ENCODE results near the gene SYT4.

The SYT4 gene

DNA sequence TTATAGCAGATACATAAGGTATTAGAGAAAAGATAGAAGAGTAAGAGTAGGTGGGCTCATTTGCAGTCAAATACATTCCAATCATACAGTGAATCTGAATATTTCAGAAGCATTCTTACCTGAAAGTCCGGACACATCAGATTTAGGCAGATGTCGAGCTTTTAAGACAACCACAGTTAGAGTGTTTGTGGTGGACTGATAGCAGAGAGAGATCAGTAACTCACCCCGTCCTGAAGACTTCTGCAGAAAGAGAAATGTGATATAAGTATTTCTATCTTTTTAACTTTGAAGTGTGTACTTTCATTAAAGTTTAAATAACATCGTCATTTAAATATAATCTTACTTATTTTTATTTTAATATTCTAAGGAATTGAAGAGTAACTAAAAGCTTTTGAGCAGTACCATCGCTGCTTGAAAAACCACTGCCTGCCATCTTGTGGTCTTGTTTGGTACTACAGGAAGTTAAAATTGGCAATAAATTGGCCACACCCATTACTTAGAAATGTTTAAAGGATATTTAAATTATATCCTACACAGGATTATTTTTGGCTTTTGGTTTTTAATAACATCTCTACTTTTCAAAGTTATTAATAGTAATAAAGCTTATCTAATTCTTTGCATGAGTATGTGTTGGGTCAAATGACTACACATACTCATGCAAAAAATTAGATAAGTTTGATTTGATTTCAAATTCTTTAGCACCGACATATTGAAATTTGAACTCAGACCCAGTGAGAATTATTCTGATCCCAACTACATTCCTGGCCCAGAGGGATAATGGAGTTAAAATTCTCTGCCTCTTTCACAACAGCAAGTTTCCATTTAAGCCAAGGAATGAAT lies 5.5 kb downstream of the SYT4 start:
- TF ChIP-seq, protein P1, sequence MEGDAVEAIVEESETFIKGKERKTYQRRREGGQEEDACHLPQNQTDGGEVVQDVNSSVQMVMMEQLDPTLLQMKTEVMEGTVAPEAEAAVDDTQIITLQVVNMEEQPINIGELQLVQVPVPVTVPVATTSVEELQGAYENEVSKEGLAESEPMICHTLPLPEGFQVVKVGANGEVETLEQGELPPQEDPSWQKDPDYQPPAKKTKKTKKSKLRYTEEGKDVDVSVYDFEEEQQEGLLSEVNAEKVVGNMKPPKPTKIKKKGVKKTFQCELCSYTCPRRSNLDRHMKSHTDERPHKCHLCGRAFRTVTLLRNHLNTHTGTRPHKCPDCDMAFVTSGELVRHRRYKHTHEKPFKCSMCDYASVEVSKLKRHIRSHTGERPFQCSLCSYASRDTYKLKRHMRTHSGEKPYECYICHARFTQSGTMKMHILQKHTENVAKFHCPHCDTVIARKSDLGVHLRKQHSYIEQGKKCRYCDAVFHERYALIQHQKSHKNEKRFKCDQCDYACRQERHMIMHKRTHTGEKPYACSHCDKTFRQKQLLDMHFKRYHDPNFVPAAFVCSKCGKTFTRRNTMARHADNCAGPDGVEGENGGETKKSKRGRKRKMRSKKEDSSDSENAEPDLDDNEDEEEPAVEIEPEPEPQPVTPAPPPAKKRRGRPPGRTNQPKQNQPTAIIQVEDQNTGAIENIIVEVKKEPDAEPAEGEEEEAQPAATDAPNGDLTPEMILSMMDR (IDR thresholded peaks at IDR 0.05; ENCODE audit: low read depth, low read length, missing control alignments), result peak; percentile 74
- no peaks in the 10 kb centered on the region for H3K27me3 ChIP-seq (replicated peaks)
- no peak overlapping the region for H3K27ac ChIP-seq
- peak; percentile 58 for DNase-seq
- no peak overlapping the region for H3K4me3 ChIP-seq (ENCODE audit: low read depth, low read length)
- in situ Hi-C loops (cut with HindIII; ENCODE audit: low pct_ligation_motif_present, low sequenced_read_pairs), result no loop called here
- no peaks in the 10 kb centered on the region for H3K36me3 ChIP-seq (replicated peaks)

GRCh38 chr18:43267818-43268217 lies 9.5 kb downstream of the SYT4 start:
- Histone ChIP-seq H3K27ac (no peak overlapping the region), H3K36me3 (replicated peaks) (no peaks in the 10 kb centered on the region), H3K27me3 (replicated peaks) (no peaks in the 10 kb centered on the region), H3K4me3 (ENCODE audit: low read depth, low read length) (no peak overlapping the region)
- in situ Hi-C loops (cut with HindIII; ENCODE audit: low pct_ligation_motif_present, low sequenced_read_pairs), result no loop called here
- TF ChIP-seq, protein P1 (IDR thresholded peaks at IDR 0.05; ENCODE audit: low read depth, low read length, missing control alignments), result no peak
- DNase-seq, result no peak

- TF ChIP-seq, protein P1 (IDR thresholded peaks at IDR 0.05; ENCODE audit: low read depth, low read length, missing control alignments), result no peak
- in situ Hi-C loops (cut with HindIII; ENCODE audit: low pct_ligation_motif_present, low sequenced_read_pairs), result no loop called here
- Histone ChIP-seq H3K36me3 (replicated peaks) (no peaks in the 10 kb centered on the region), H3K4me3 (ENCODE audit: low read depth, low read length) (no peak overlapping the region), H3K27ac (no peak overlapping the region), H3K27me3 (replicated peaks) (no peaks in the 10 kb centered on the region)
- no peak for DNase-seq
Measured at GRCh38 chr18:43265465-43265864, 11.8 kb downstream of the SYT4 start.

- TF ChIP-seq, protein P1 (IDR thresholded peaks at IDR 0.05; ENCODE audit: low read depth, low read length, missing control alignments), result no peak
- Histone ChIP-seq H3K27me3 (replicated peaks) (no peaks in the 10 kb centered on the region), H3K4me3 (ENCODE audit: low read depth, low read length) (no peak overlapping the region), H3K36me3 (replicated peaks) (no peaks in the 10 kb centered on the region), H3K27ac (no peak overlapping the region)
- in situ Hi-C loops (cut with HindIII; ENCODE audit: low pct_ligation_motif_present, low sequenced_read_pairs), result no loop called here
- DNase-seq, result no peak
Measured at GRCh38 chr18:43248610-43249249, 28.6 kb downstream of the SYT4 start.

DNA sequence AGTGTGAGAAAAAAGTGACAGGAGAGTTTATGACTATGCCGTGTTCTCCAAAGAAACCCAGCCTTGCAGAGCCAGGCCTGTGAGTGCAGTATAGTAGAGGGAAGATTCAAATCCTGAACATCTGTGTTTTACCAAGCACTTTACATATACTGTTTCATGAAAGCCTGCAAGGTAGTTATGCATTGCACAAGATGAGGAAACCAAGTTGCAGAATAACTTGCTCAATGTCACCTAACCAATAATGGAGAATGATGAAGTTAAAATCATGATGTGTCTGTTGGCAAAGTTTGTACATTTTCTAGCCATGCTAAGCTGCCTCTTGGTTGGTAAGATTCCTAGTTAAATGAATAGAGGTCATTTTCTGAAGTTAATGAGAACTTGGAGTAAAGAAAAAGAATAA lies 29.3 kb downstream of the SYT4 start:
- H3K27ac ChIP-seq, result no peak overlapping the region
- no peak for DNase-seq
- TF ChIP-seq, protein P1 (IDR thresholded peaks at IDR 0.05; ENCODE audit: low read depth, low read length, missing control alignments), result no peak
- H3K36me3 ChIP-seq (replicated peaks), result no peaks in the 10 kb centered on the region
- H3K4me3 ChIP-seq (ENCODE audit: low read depth, low read length), result no peak overlapping the region
- no peaks in the 10 kb centered on the region for H3K27me3 ChIP-seq (replicated peaks)
- in situ Hi-C loops (cut with HindIII; ENCODE audit: low pct_ligation_motif_present, low sequenced_read_pairs), result no loop called here
